Heart left ventricle (tissue), 13 donors: ENCODE results near the gene C2orf78.

Experiments
- POLR2A ChIP-seq, 2 donors: fragments of 450-650 bp; IDR thresholded peaks; one replicate each; pipeline ENCODE4 v1.6.1; 2017; ENCODE audit warnings: antibody characterized with exemption in 2 of 2, mild to moderate bottlenecking in 2 of 2, moderate library complexity in 2 of 2
- TF ChIP-seq, protein P1 (sequence below), 12 donors: fragments of 200-600 bp; sonication (generic) in 4 of 12; IDR thresholded peaks; one replicate each; pipeline versions ENCODE4 v1.5.0 to v1.8.0; 2018 to 2022; ENCODE audit warnings: antibody characterized with exemption in 12 of 12, mild to moderate bottlenecking in 5 of 12
- donor health status: ischemic (EF 13 %, LVEDD 7.1; RV severe dilation, severe dysfunction).
- donor health status: DM: no; HTN: yes; CAD: no.
- donor health status: DM: no; HTN: no; CAD: no.
- donor health status: ischemic (EF 25% LVEDD 6.9; RV normal size, moderate dysfunction).
- donor health status: ischemic (EF 25% LVEDD 5.7; RV mildly dilated, moderate dysfunction).
- donor health status: ischemic (EF 35%, LVEDD 5.7; RV mildly dilated, moderate dysfunction).
- donor health status: nonischemic (EF 11% LVEDD 7.7; RV severe dilation, severe dysfunction).
- donor health status: DM: yes; HTN: yes; CAD: no.
- donor health status: PGD.
- donor health status: ischemic (EF 29% LVEDD 5.4; RV normal size, mild dysfunction).
- donor health status: nonischemic (EF 23%, LVEDD 6.1; RV moderate dilation, normal function).

GRCh38 chr2:73776381-73776780, 7.6 kb upstream of the C2orf78 start:
- TF ChIP-seq, protein P1, sequence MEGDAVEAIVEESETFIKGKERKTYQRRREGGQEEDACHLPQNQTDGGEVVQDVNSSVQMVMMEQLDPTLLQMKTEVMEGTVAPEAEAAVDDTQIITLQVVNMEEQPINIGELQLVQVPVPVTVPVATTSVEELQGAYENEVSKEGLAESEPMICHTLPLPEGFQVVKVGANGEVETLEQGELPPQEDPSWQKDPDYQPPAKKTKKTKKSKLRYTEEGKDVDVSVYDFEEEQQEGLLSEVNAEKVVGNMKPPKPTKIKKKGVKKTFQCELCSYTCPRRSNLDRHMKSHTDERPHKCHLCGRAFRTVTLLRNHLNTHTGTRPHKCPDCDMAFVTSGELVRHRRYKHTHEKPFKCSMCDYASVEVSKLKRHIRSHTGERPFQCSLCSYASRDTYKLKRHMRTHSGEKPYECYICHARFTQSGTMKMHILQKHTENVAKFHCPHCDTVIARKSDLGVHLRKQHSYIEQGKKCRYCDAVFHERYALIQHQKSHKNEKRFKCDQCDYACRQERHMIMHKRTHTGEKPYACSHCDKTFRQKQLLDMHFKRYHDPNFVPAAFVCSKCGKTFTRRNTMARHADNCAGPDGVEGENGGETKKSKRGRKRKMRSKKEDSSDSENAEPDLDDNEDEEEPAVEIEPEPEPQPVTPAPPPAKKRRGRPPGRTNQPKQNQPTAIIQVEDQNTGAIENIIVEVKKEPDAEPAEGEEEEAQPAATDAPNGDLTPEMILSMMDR (IDR thresholded peaks at IDR 0.05): no peak
- no peak for TF ChIP-seq POLR2A (IDR thresholded peaks at IDR 0.05)
